ENCODE measurements around the gene KDM1A.
A peak's percentile ranks its signal among the peaks of the same experiment; 100 is the strongest.

The KDM1A gene

GRCh38 chr1:23122023-23122748, 102.9 kb downstream of the KDM1A start:
- Histone ChIP-seq H2BK5ac (ENCODE audit: low read length) (no peak overlapping the region), H3K4ac (ENCODE audit: low read depth, low read length) (no peak overlapping the region), H3K27ac (ENCODE audit: low read depth, low read length) (no peak overlapping the region), H3K79me2 (ENCODE audit: control insufficient read depth, insufficient read depth, low read length) (peaks cover 51% of the 10 kb centered on the region), H3K56ac (ENCODE audit: low read length) (no peak overlapping the region), H3K36me3 (ENCODE audit: control insufficient read depth, insufficient read depth, low read length) (no peaks in the 10 kb centered on the region), H3K4me3 (ENCODE audit: low read length) (no peak overlapping the region), H3K9ac (ENCODE audit: low read length) (no peak overlapping the region), H4K5ac (ENCODE audit: low read length) (no peak overlapping the region), H3K27me3 (ENCODE audit: insufficient read depth, low read length, poor library complexity) (no peaks in the 10 kb centered on the region), H3K23ac (ENCODE audit: low read length) (no peak overlapping the region), H2BK15ac (replicated peaks; ENCODE audit: low read depth) (no peak overlapping the region), H3K4me1 (ENCODE audit: control insufficient read depth, low read depth, low read length) (peaks cover 6% of the 10 kb centered on the region), H3K4me2 (ENCODE audit: low read length) (no peak overlapping the region), H2BK120ac (ENCODE audit: low read depth, low read length) (no peak overlapping the region), H2AK5ac (ENCODE audit: low read length) (no peak overlapping the region), H3K79me1 (ENCODE audit: low read length) (peaks cover 27% of the 10 kb centered on the region), H3K18ac (ENCODE audit: low read length) (no peak overlapping the region), H4K8ac (ENCODE audit: low read depth, low read length) (no peak overlapping the region)
- WGBS (ENCODE audit: extremely low coverage, insufficient coverage, low lambda C conversion rate) = no CpG with 5 or more reads among the region's 4 CpGs
- peak; percentile 44 for DNase-seq

- Histone ChIP-seq H2AK5ac (ENCODE audit: low read length) (no peak overlapping the region), H3K79me2 (ENCODE audit: control insufficient read depth, insufficient read depth, low read length) (peaks cover 48% of the 10 kb centered on the region), H3K56ac (ENCODE audit: low read length) (no peak overlapping the region), H3K79me1 (ENCODE audit: low read length) (peaks cover 25% of the 10 kb centered on the region), H3K4me2 (ENCODE audit: low read length) (no peak overlapping the region), H3K23ac (ENCODE audit: low read length) (no peak overlapping the region), H3K27me3 (ENCODE audit: insufficient read depth, low read length, poor library complexity) (no peaks in the 10 kb centered on the region), H3K4me3 (ENCODE audit: low read length) (no peak overlapping the region), H3K27ac (ENCODE audit: low read depth, low read length) (no peak overlapping the region), H2BK15ac (replicated peaks; ENCODE audit: low read depth) (no peak overlapping the region), H3K18ac (ENCODE audit: low read length) (no peak overlapping the region), H3K4me1 (ENCODE audit: control insufficient read depth, low read depth, low read length) (peaks cover 6% of the 10 kb centered on the region), H2BK5ac (ENCODE audit: low read length) (no peak overlapping the region), H4K8ac (ENCODE audit: low read depth, low read length) (no peak overlapping the region), H4K5ac (ENCODE audit: low read length) (no peak overlapping the region), H3K9ac (ENCODE audit: low read length) (no peak overlapping the region), H3K4ac (ENCODE audit: low read depth, low read length) (no peak overlapping the region), H3K36me3 (ENCODE audit: control insufficient read depth, insufficient read depth, low read length) (no peaks in the 10 kb centered on the region), H2BK120ac (ENCODE audit: low read depth, low read length) (no peak overlapping the region)
- WGBS (ENCODE audit: extremely low coverage, insufficient coverage, low lambda C conversion rate) = no CpG with 5 or more reads among the region's 4 CpGs
- no peak for DNase-seq
These were observed 103.5 kb downstream of the KDM1A start for GRCh38 chr1:23122796-23123195.

DNA sequence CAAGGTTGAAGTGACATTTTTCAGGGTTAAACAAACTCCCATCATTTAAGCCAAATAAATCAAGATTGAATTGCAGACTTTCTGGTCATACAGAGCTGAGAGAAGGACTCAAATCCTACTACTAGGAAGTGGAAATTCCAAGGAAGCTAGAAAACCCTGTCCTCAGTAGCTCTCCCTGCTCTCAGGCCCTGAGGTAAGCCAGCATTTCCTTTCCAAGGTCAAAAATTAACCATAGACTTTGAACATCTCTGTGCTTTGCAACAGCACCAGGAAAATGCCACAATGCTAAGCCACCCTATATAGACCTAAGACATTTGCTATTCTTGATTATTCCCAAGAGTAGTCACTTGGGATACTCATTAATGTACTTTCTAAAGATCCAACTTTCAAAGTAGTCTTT, 104.3 kb downstream of the KDM1A start:
- DNase-seq = no peak
- Histone ChIP-seq H4K5ac (ENCODE audit: low read length) (no peak overlapping the region), H4K8ac (ENCODE audit: low read depth, low read length) (no peak overlapping the region), H2BK5ac (ENCODE audit: low read length) (no peak overlapping the region), H2BK120ac (ENCODE audit: low read depth, low read length) (no peak overlapping the region), H3K27me3 (ENCODE audit: insufficient read depth, low read length, poor library complexity) (no peaks in the 10 kb centered on the region), H3K4me1 (ENCODE audit: control insufficient read depth, low read depth, low read length) (peaks cover 6% of the 10 kb centered on the region), H3K36me3 (ENCODE audit: control insufficient read depth, insufficient read depth, low read length) (no peaks in the 10 kb centered on the region), H3K4me3 (ENCODE audit: low read length) (no peak overlapping the region), H3K27ac (ENCODE audit: low read depth, low read length) (no peak overlapping the region), H2BK15ac (replicated peaks; ENCODE audit: low read depth) (no peak overlapping the region), H3K4me2 (ENCODE audit: low read length) (no peak overlapping the region), H3K56ac (ENCODE audit: low read length) (no peak overlapping the region), H3K23ac (ENCODE audit: low read length) (no peak overlapping the region), H3K18ac (ENCODE audit: low read length) (no peak overlapping the region), H3K9ac (ENCODE audit: low read length) (no peak overlapping the region), H3K79me1 (ENCODE audit: low read length) (peaks cover 25% of the 10 kb centered on the region), H2AK5ac (ENCODE audit: low read length) (no peak overlapping the region), H3K79me2 (ENCODE audit: control insufficient read depth, insufficient read depth, low read length) (peaks cover 47% of the 10 kb centered on the region), H3K4ac (ENCODE audit: low read depth, low read length) (no peak overlapping the region)

DNA sequence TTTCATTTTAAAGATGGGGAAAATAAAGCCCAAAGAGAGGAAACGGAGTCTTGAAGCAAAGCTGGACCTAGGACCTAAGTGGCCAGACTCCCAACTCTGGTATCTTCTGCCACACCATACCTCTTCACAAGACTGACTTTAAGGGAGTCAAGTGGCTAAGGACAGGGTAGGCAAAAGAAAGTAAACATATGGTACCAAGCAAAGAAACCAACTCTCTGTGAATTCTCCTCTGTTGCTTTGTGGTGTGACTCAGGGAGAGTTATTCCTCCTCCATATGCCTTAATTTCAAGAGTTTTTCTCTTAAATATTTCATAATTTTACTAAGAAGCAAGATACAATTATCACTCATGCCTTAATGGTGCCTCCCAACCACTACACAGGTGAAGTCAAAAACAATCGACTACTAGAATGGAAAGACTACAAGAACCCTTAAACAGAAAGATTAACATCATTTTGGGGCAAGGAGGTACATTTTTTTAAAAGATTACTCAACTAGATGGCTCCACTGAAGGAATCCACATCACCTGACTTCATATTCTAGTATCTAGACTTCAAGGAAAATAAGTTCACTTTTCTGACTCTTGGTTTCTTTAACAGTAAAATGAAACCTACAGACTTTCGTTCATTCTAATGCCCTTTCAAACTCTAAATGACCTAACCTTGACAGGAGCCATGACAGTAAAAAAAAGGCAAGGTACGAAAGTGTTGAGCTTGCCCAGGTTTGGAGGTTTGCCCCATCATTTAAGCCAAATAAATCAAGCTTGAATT, 105.2 kb downstream of the KDM1A start:
- no peak overlapping the region for H2BK120ac ChIP-seq (ENCODE audit: low read depth, low read length)
- H2BK15ac ChIP-seq (replicated peaks; ENCODE audit: low read depth) = no peak overlapping the region
- no peaks in the 10 kb centered on the region for H3K36me3 ChIP-seq (ENCODE audit: control insufficient read depth, insufficient read depth, low read length)
- H3K18ac ChIP-seq (ENCODE audit: low read length) = no peak overlapping the region
- no CpG with 5 or more reads among the region's 4 CpGs for WGBS (ENCODE audit: extremely low coverage, insufficient coverage, low lambda C conversion rate)
- no peak overlapping the region for H3K9ac ChIP-seq (ENCODE audit: low read length)
- no peak for DNase-seq
- H3K4me2 ChIP-seq (ENCODE audit: low read length) = no peak overlapping the region
- peaks cover 6% of the 10 kb centered on the region for H3K4me1 ChIP-seq (ENCODE audit: control insufficient read depth, low read depth, low read length)
- H3K79me1 ChIP-seq (ENCODE audit: low read length) = peaks cover 22% of the 10 kb centered on the region
- peaks cover 44% of the 10 kb centered on the region for H3K79me2 ChIP-seq (ENCODE audit: control insufficient read depth, insufficient read depth, low read length)
- no peak overlapping the region for H3K56ac ChIP-seq (ENCODE audit: low read length)
- no peak overlapping the region for H3K27ac ChIP-seq (ENCODE audit: low read depth, low read length)
- no peak overlapping the region for H4K8ac ChIP-seq (ENCODE audit: low read depth, low read length)
- H3K27me3 ChIP-seq (ENCODE audit: insufficient read depth, low read length, poor library complexity) = no peaks in the 10 kb centered on the region
- H2BK5ac ChIP-seq (ENCODE audit: low read length) = no peak overlapping the region
- no peak overlapping the region for H2AK5ac ChIP-seq (ENCODE audit: low read length)
- H3K4ac ChIP-seq (ENCODE audit: low read depth, low read length) = no peak overlapping the region
- H3K23ac ChIP-seq (ENCODE audit: low read length) = no peak overlapping the region
- H3K4me3 ChIP-seq (ENCODE audit: low read length) = no peak overlapping the region
- no peak overlapping the region for H4K5ac ChIP-seq (ENCODE audit: low read length)

- H3K79me2 ChIP-seq (ENCODE audit: control insufficient read depth, insufficient read depth, low read length) = peaks cover 39% of the 10 kb centered on the region
- H3K27me3 ChIP-seq (ENCODE audit: insufficient read depth, low read length, poor library complexity) = no peaks in the 10 kb centered on the region
- no peak overlapping the region for H3K18ac ChIP-seq (ENCODE audit: low read length)
- peaks cover 6% of the 10 kb centered on the region for H3K4me1 ChIP-seq (ENCODE audit: control insufficient read depth, low read depth, low read length)
- no peak overlapping the region for H3K27ac ChIP-seq (ENCODE audit: low read depth, low read length)
- no peak overlapping the region for H3K56ac ChIP-seq (ENCODE audit: low read length)
- no CpG with 5 or more reads among the region's 4 CpGs for WGBS (ENCODE audit: extremely low coverage, insufficient coverage, low lambda C conversion rate)
- no peak overlapping the region for H2AK5ac ChIP-seq (ENCODE audit: low read length)
- peaks cover 21% of the 10 kb centered on the region for H3K79me1 ChIP-seq (ENCODE audit: low read length)
- H3K36me3 ChIP-seq (ENCODE audit: control insufficient read depth, insufficient read depth, low read length) = no peaks in the 10 kb centered on the region
- H3K23ac ChIP-seq (ENCODE audit: low read length) = no peak overlapping the region
- H3K4me2 ChIP-seq (ENCODE audit: low read length) = no peak overlapping the region
- no peak overlapping the region for H2BK5ac ChIP-seq (ENCODE audit: low read length)
- no peak overlapping the region for H3K4ac ChIP-seq (ENCODE audit: low read depth, low read length)
- H2BK15ac ChIP-seq (replicated peaks; ENCODE audit: low read depth) = no peak overlapping the region
- no peak for DNase-seq
- no peak overlapping the region for H3K9ac ChIP-seq (ENCODE audit: low read length)
- H4K5ac ChIP-seq (ENCODE audit: low read length) = no peak overlapping the region
- no peak overlapping the region for H3K4me3 ChIP-seq (ENCODE audit: low read length)
- no peak overlapping the region for H2BK120ac ChIP-seq (ENCODE audit: low read depth, low read length)
- H4K8ac ChIP-seq (ENCODE audit: low read depth, low read length) = no peak overlapping the region
These were observed 106.2 kb downstream of the KDM1A start for GRCh38 chr1:23125489-23125888.
